ENCODE results near the gene ZNF688. TPM values are rescaled to one million over a fixed set of nuclear protein-coding genes. Genes with fewer than 3 reads are reported as not detected.
A peak's percentile ranks its signal among the peaks of the same experiment; 100 is the strongest.
"Not testable (repeated sequence)": the region's sequence is repeated elsewhere in the genome, so short reads cannot be mapped to it uniquely, and the experiment has no call there.

ZNF688 gene
- total and polyA plus RNA-seq, 9 donors, result 10.3 to 31.2 (median 15.4) TPM

- Histone ChIP-seq H3K27me3 (no peaks in the 10 kb centered on the region), H3K4me3 (no peak overlapping the region), H3K4me1 (ENCODE audit: insufficient read depth) (peaks cover 4% of the 10 kb centered on the region), H3K36me3 (no peaks in the 10 kb centered on the region), H3K9me3 (no peaks in the 10 kb centered on the region), H3K27ac (no peak overlapping the region)
- TF ChIP-seq CTCF (IDR thresholded peaks at IDR 0.05), result no peak
- no peak for TF ChIP-seq POLR2A (IDR thresholded peaks at IDR 0.05)
- no peak for TF ChIP-seq EP300 (IDR thresholded peaks at IDR 0.05)
- intact Hi-C loops (cut with DNase I), result loop anchor here in 3 of 4 donors (5.0 to 10.0 kb wide), 3 partner anchors 88 to 440 kb away; partner anchors contain the start of gene DCTPP1 (in 1 of the 3)
- DNase-seq, result peak in 4 of 5 donors; percentile 28 to 58 (median 49)
- 91 to 93% (median 91%) methylated on average over 59 to 60 of the region's 60 CpGs for WGBS, 3 donors
These were observed 46.6 kb downstream of the ZNF688 start for GRCh38 chr16:30524575-30525568.

- DNase-seq, result peak in 4 of 5 donors; percentile 33 to 63 (median 48)
- intact Hi-C loops (cut with DNase I), result loop anchor here in 3 of 4 donors (5.0 to 10.0 kb wide), 3 partner anchors 87 to 439 kb away; partner anchors contain the start of gene DCTPP1 (in 1 of the 3)
- WGBS, 3 donors, result 61 to 71% (median 63%) methylated on average over 26 of the region's 26 CpGs
These were observed 47.5 kb downstream of the ZNF688 start for GRCh38 chr16:30523768-30524574.

GRCh38 chr16:30522702-30523463 is 48.6 kb downstream of the ZNF688 start:
- H3K9me3 ChIP-seq; H3K27ac ChIP-seq; H3K27me3 ChIP-seq; H3K4me1 ChIP-seq (ENCODE audit: insufficient read depth); H3K4me3 ChIP-seq; H3K36me3 ChIP-seq; DNase-seq: not testable (repeated sequence)
- intact Hi-C loops (cut with DNase I), result loop anchor here in 3 of 4 donors (5.0 to 10.0 kb wide), 3 partner anchors 86 to 438 kb away; partner anchors contain the start of gene DCTPP1 (in 1 of the 3)
- WGBS, 3 donors, result 73 to 84% (median 74%) methylated on average over 12 of the region's 12 CpGs

More at GRCh38 chr16:30523768-30524574, 47.5 kb downstream of the ZNF688 start:
- Histone ChIP-seq H3K36me3 (no peaks in the 10 kb centered on the region), H3K4me3 (no peak overlapping the region), H3K27me3 (no peaks in the 10 kb centered on the region), H3K27ac (no peak overlapping the region), H3K4me1 (ENCODE audit: insufficient read depth) (peaks cover 4% of the 10 kb centered on the region), H3K9me3 (no peaks in the 10 kb centered on the region)
- TF ChIP-seq CTCF (IDR thresholded peaks at IDR 0.05) (no peak), POLR2A (IDR thresholded peaks at IDR 0.05) (no peak), EP300 (IDR thresholded peaks at IDR 0.05) (no peak)

- H3K27me3 ChIP-seq, result no peaks in the 10 kb centered on the region
- intact Hi-C loops (cut with DNase I), result loop anchor here in 3 of 4 donors (5.0 to 10.0 kb wide), 3 partner anchors 85 to 437 kb away; partner anchors contain the start of gene DCTPP1 (in 1 of the 3)
These were observed 49.5 kb downstream of the ZNF688 start for GRCh38 chr16:30521873-30522641.

More at GRCh38 chr16:30521873-30522641, 49.5 kb downstream of the ZNF688 start:
- 41 to 54% (median 49%) methylated on average over 11 of the region's 11 CpGs for WGBS, 3 donors
- Histone ChIP-seq H3K36me3 (no peaks in the 10 kb centered on the region), H3K9me3 (no peaks in the 10 kb centered on the region), H3K4me3 (no peak overlapping the region), H3K4me1 (ENCODE audit: insufficient read depth) (no peaks in the 10 kb centered on the region), H3K27ac (no peak overlapping the region)
- TF ChIP-seq CTCF (IDR thresholded peaks at IDR 0.05) (no peak), EP300 (IDR thresholded peaks at IDR 0.05) (no peak), POLR2A (IDR thresholded peaks at IDR 0.05) (no peak)
- DNase-seq, result no peak
